GM18868 (cell line): ENCODE data around the gene FOXB2.
"Not testable (repeated sequence)": the region's sequence is repeated elsewhere in the genome, so short reads cannot be mapped to it uniquely, and the experiment has no call there.

Experiments used
- ATAC-seq: cut with Tn5 transposase; IDR thresholded peaks from one replicate; pipeline ENCODE4 v1.9.1; 2021; ENCODE audit warnings: mild to moderate bottlenecking, moderate library complexity; ENCODE audit not compliant: unreplicated experiment

The FOXB2 gene

DNA sequence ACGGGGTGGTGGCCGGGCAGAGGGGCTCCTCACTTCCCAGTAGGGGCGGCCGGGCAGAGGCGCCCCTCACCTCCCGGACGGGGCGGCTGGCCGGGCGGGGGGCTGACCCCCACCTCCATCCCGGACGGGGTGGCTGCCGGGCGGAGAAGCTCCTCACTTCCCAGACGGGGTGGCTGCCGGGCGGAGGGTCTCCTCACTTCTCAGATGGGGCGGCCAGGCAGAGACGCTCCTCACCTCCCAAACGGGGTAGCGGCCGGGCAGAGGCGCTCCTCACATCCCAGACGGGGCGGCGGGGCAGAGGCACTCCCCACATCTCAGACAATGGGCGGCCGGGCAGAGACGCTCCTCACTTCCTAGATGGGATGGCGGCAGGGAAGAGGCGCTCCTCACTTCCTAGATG lies 41.2 kb downstream of the FOXB2 start:
- not testable (repeated sequence) for ATAC-seq

DNA sequence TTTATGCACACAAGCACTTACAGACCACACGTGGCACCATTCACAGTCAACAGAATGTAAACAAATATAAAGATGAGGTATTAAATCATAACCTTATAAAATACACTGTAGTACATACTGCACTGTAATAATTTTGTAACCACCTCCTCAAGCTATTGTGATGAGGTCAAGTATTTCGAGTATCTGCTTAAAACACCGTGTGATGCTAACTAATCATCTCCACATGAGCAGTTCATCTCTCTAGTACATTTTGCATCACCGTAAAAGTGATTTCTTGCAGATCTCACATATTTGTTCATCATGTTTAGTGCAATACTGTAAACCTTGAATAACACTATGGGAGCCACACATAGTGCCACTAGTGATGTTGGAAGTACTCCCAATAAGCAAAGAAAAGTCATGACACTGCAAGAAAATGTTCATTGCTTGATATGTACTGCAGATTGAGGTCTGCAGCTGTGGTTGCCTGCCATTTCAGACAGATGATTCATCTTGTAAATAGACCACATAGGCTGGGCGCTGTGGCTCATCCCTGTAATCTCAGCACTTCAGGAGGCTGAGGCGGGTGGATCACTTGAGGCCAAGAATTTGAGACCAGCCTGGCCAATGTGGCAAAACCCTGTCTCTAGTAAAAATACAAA lies 44.3 kb downstream of the FOXB2 start:
- ATAC-seq = no peak

DNA sequence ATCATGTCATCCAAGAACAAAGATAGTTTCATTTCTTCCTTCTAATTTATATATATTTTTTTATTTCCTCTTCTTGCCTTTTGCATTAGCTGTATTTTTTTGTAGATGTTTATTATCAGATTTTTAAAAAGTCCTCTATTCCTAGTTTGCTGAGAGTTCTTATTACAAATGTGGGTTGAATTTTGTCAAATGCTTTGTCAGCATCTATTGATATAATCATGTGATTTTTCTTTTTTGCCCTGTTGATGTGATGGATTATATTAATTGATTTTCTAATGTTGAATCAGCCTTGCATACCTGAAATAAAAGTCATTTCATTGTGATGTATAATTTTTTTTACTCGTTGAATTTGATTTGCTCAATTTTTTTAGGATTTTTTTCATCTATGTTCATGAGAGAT lies 46.9 kb downstream of the FOXB2 start:
- ATAC-seq = no peak
